Measurements from ENCODE around the gene UHRF1. TPM values are rescaled to one million over a fixed set of nuclear protein-coding genes. Genes with fewer than 3 reads are reported as not detected.

The UHRF1 gene
- total RNA-seq = 100 to 1,000 TPM; 126 to 151 TPM

- ChIA-PET POLR2A (no interaction called here), CTCF (interaction anchor here (1.7 kb wide), 1 partner anchor 99 kb away, joined by 8 read pairs; no protein-coding TSS in a partner anchor)
- Mint-ChIP-seq H3K36me3 (ENCODE audit: low read depth) (peaks cover 37% of the 10 kb centered on the region), H3K4me3 (peak within 1 kb of the TSS; percentile 83), H3K9me3 (ENCODE audit: low read depth) (no peaks in the 10 kb centered on the region), H3K27ac (peak within 1 kb of the TSS; percentile 90), H3K27me3 (no peaks in the 10 kb centered on the region), H3K4me1 (peaks cover 34% of the 10 kb centered on the region)
- ATAC-seq = peak; percentile 28
- intact Hi-C loops (cut with DNase I, micrococcal nuclease) = loop anchor here in 1 of 2 experiments (1.0 kb wide), 1 partner anchor 118 kb away; the partner anchor contains the start of gene FEM1A
- DNase-seq = peak; percentile 87
Measured at GRCh38 chr19:4909156-4909896, at the start of gene UHRF1. Gene UHRF1, plus strand, starts transcription at chr19:4909501. Its CDS starts 1,385 bp downstream, at chr19:4910886.

GRCh38 chr19:4859697-4860096 lies 49.6 kb upstream of the UHRF1 start:
- intact Hi-C loops (cut with DNase I, micrococcal nuclease) = no loop called here
- Mint-ChIP-seq H3K9me3 (ENCODE audit: low read depth) (no peaks in the 10 kb centered on the region), H3K4me1 (peaks cover 3% of the 10 kb centered on the region), H3K36me3 (ENCODE audit: low read depth) (peaks cover 5% of the 10 kb centered on the region), H3K4me3 (no peak overlapping the region), H3K27me3 (no peaks in the 10 kb centered on the region), H3K27ac (no peak overlapping the region)
- POLR2A ChIA-PET = no interaction called here
- CTCF ChIA-PET = no interaction called here
- DNase-seq (no peak), ATAC-seq (no peak)

- Mint-ChIP-seq H3K27me3 (no peaks in the 10 kb centered on the region), H3K4me3 (no peak overlapping the region), H3K36me3 (ENCODE audit: low read depth) (peaks cover 5% of the 10 kb centered on the region), H3K27ac (no peak overlapping the region), H3K9me3 (ENCODE audit: low read depth) (no peaks in the 10 kb centered on the region), H3K4me1 (peaks cover 3% of the 10 kb centered on the region)
- ATAC-seq (no peak), DNase-seq (no peak)
- CTCF ChIA-PET = no interaction called here
- intact Hi-C loops (cut with DNase I, micrococcal nuclease) = no loop called here
- POLR2A ChIA-PET = no interaction called here
Measured at GRCh38 chr19:4861147-4861546, 48.2 kb upstream of the UHRF1 start.

- Mint-ChIP-seq H3K27me3 (peaks cover 2% of the 10 kb centered on the region), H3K27ac (peak overlapping the region; percentile 63), H3K4me3 (peak overlapping the region; percentile 73), H3K36me3 (ENCODE audit: low read depth) (no peaks in the 10 kb centered on the region), H3K9me3 (ENCODE audit: low read depth) (no peaks in the 10 kb centered on the region), H3K4me1 (peaks cover 20% of the 10 kb centered on the region)
- CTCF ChIA-PET = interaction anchor here (0.5 to 2.4 kb wide), 8 partner anchors 8 to 183 kb away, joined by 3 to 10 read pairs (median 4); partner anchors contain the start of gene FEM1A
- ATAC-seq (no peak), DNase-seq (peak; percentile 61)
- POLR2A ChIA-PET = interaction anchor here (1.3 kb wide), 1 partner anchor 102 kb away, joined by 4 read pairs; the partner anchor contains the start of gene KDM4B
- intact Hi-C loops (cut with DNase I, micrococcal nuclease) = loop anchor here in 1 of 2 experiments (1.0 to 2.0 kb wide), 9 partner anchors 36 to 1038 kb away; partner anchors contain the start of genes FEM1A, HDGFL2, MYDGF and TICAM1
Measured at GRCh38 chr19:4866595-4867424, 42.5 kb upstream of the UHRF1 start.

- intact Hi-C loops (cut with DNase I, micrococcal nuclease) = loop anchor here in 1 of 2 experiments (1.0 to 2.0 kb wide), 9 partner anchors 36 to 1037 kb away; partner anchors contain the start of genes FEM1A, HDGFL2, MYDGF and TICAM1
- peak; percentile 98 for DNase-seq
- peak; percentile 95 for ATAC-seq
- peaks cover 20% of the 10 kb centered on the region for H3K4me1 Mint-ChIP-seq
- ChIA-PET POLR2A (interaction anchor here (0.6 to 1.3 kb wide), 4 partner anchors 44 to 824 kb away, joined by 3 to 4 read pairs (median 3); partner anchors contain the start of genes KDM4B and YJU2), CTCF (interaction anchor here (0.5 to 6.6 kb wide), 8 partner anchors 15 to 182 kb away, joined by 3 to 52 read pairs (median 4); no protein-coding TSS in a partner anchor)
- peaks cover 2% of the 10 kb centered on the region for H3K27me3 Mint-ChIP-seq
- H3K36me3 Mint-ChIP-seq (ENCODE audit: low read depth) = no peaks in the 10 kb centered on the region
- no peaks in the 10 kb centered on the region for H3K9me3 Mint-ChIP-seq (ENCODE audit: low read depth)
- peak within 1 kb of the TSS; percentile 73 for H3K4me3 Mint-ChIP-seq
- peak within 1 kb of the TSS; percentile 63 for H3K27ac Mint-ChIP-seq
Measured at GRCh38 chr19:4867534-4868285, 41.6 kb upstream of the UHRF1 start, which contains the start of gene PLIN3. Gene PLIN3, minus strand, starts transcription at chr19:4867667. Its CDS starts 6,273 bp downstream, at chr19:4861394.

- H3K27me3 Mint-ChIP-seq = peaks cover 2% of the 10 kb centered on the region
- peak overlapping the region; percentile 63 for H3K27ac Mint-ChIP-seq
- ChIA-PET CTCF (interaction anchor here (0.7 to 6.6 kb wide), 4 partner anchors 17 to 170 kb away, joined by 3 to 52 read pairs (median 5); no protein-coding TSS in a partner anchor), POLR2A (interaction anchor here (1.1 kb wide), 1 partner anchor 43 kb away, joined by 3 read pairs; no protein-coding TSS in a partner anchor)
- peaks cover 20% of the 10 kb centered on the region for H3K4me1 Mint-ChIP-seq
- no peaks in the 10 kb centered on the region for H3K9me3 Mint-ChIP-seq (ENCODE audit: low read depth)
- no peaks in the 10 kb centered on the region for H3K36me3 Mint-ChIP-seq (ENCODE audit: low read depth)
- H3K4me3 Mint-ChIP-seq = peak overlapping the region; percentile 73
- ATAC-seq (no peak), DNase-seq (no peak)
- intact Hi-C loops (cut with DNase I, micrococcal nuclease) = no loop called here
Measured at GRCh38 chr19:4868286-4868834, 40.9 kb upstream of the UHRF1 start.

- intact Hi-C loops (cut with DNase I, micrococcal nuclease) = no loop called here
Measured at GRCh38 chr19:4870025-4870700, 39.1 kb upstream of the UHRF1 start.

GRCh38 chr19:4871711-4872110 lies 37.6 kb upstream of the UHRF1 start:
- Mint-ChIP-seq H3K36me3 (ENCODE audit: low read depth) (no peaks in the 10 kb centered on the region), H3K27me3 (peaks cover 2% of the 10 kb centered on the region), H3K9me3 (ENCODE audit: low read depth) (no peaks in the 10 kb centered on the region), H3K4me1 (peaks cover 12% of the 10 kb centered on the region), H3K27ac (no peak overlapping the region), H3K4me3 (no peak overlapping the region)
- CTCF ChIA-PET = interaction anchor here (0.6 to 6.6 kb wide), 9 partner anchors 33 to 415 kb away, joined by 3 to 52 read pairs (median 4); no protein-coding TSS in a partner anchor
- intact Hi-C loops (cut with DNase I, micrococcal nuclease) = loop anchor here (1.0 kb wide), 2 partner anchors 40 to 160 kb away; no protein-coding TSS in a partner anchor
- DNase-seq = no peak
- POLR2A ChIA-PET = no interaction called here
- ATAC-seq = no peak

More at GRCh38 chr19:4870025-4870700, 39.1 kb upstream of the UHRF1 start:
- Mint-ChIP-seq H3K27ac (no peak overlapping the region), H3K4me1 (peaks cover 17% of the 10 kb centered on the region), H3K36me3 (ENCODE audit: low read depth) (no peaks in the 10 kb centered on the region), H3K4me3 (no peak overlapping the region), H3K9me3 (ENCODE audit: low read depth) (no peaks in the 10 kb centered on the region), H3K27me3 (peaks cover 2% of the 10 kb centered on the region)
- peak; percentile 31 for ATAC-seq
- ChIA-PET CTCF (interaction anchor here (0.9 to 6.6 kb wide), 5 partner anchors 9 to 160 kb away, joined by 3 to 52 read pairs (median 10); no protein-coding TSS in a partner anchor), POLR2A (no interaction called here)
- DNase-seq = peak; percentile 59

GRCh38 chr19:4873930-4874329 lies 35.4 kb upstream of the UHRF1 start:
- intact Hi-C loops (cut with DNase I, micrococcal nuclease) = no loop called here
- CTCF ChIA-PET = interaction anchor here (0.6 to 6.6 kb wide), 6 partner anchors 8 to 159 kb away, joined by 3 to 52 read pairs (median 6); no protein-coding TSS in a partner anchor
- H3K9me3 Mint-ChIP-seq (ENCODE audit: low read depth) = no peaks in the 10 kb centered on the region

More at GRCh38 chr19:4873930-4874329, 35.4 kb upstream of the UHRF1 start:
- Mint-ChIP-seq H3K27ac (no peak overlapping the region), H3K27me3 (peaks cover 2% of the 10 kb centered on the region), H3K4me1 (peaks cover 16% of the 10 kb centered on the region), H3K4me3 (no peak overlapping the region), H3K36me3 (ENCODE audit: low read depth) (no peaks in the 10 kb centered on the region)
- ATAC-seq = no peak
- POLR2A ChIA-PET = interaction anchor here (1.1 kb wide), 1 partner anchor 37 kb away, joined by 4 read pairs; no protein-coding TSS in a partner anchor
- DNase-seq = no peak
